Lung (tissue), 12 donors: Measurements from ENCODE around the gene PKMYT1. TPM values are rescaled to one million over a fixed set of nuclear protein-coding genes. Genes with fewer than 3 reads are reported as not detected.
A peak's percentile ranks its signal among the peaks of the same experiment; 100 is the strongest.

ENCODE experiments used
- ATAC-seq: fragments of 200-7000 bp; cut with Tn5 transposase; one replicate; pipeline ENCODE4 v1.9.1; 2020; ENCODE audit warnings: moderate number of reproducible peaks; ENCODE audit not compliant: insufficient read depth, low FRiP score
- DNase-seq, 3 donors: peaks; one replicate each; pipeline ENCODE4 v3.0.0-alpha.2; 2013 to 2017
- H3K27ac ChIP-seq, 2 donors: one replicate each; pipeline ENCODE4 v1.5.1; 2013; ENCODE audit warnings: mild to moderate bottlenecking in 2 of 2, moderate library complexity in 2 of 2, control low read depth in 1 of 2, inconsistent platforms in 1 of 2, low read depth in 1 of 2, low read length in 1 of 2
- H3K27me3 ChIP-seq, 3 donors: one replicate each; pipeline ENCODE4 v1.5.1; 2013; ENCODE audit warnings: low read length in 2 of 3; ENCODE audit not compliant: control insufficient read depth in 3 of 3, insufficient read depth in 3 of 3
- H3K36me3 ChIP-seq, 4 donors: one replicate each; pipeline ENCODE4 v1.5.1; 2013; ENCODE audit warnings: low read length in 4 of 4, mild to moderate bottlenecking in 1 of 4, moderate library complexity in 1 of 4; ENCODE audit not compliant: control insufficient read depth in 4 of 4, insufficient read depth in 4 of 4
- H3K4me1 ChIP-seq, 5 donors: one replicate each; pipeline ENCODE4 v1.5.1; 2013; ENCODE audit warnings: low read length in 5 of 5, mild to moderate bottlenecking in 2 of 5, moderate library complexity in 1 of 5; ENCODE audit not compliant: control insufficient read depth in 5 of 5, insufficient read depth in 5 of 5
- H3K4me3 ChIP-seq: one replicate; pipeline ENCODE4 v1.5.1; 2013; ENCODE audit warnings: mild to moderate bottlenecking, control low read depth, moderate library complexity
- H3K9ac ChIP-seq, 2 donors: one replicate each; pipeline ENCODE4 v1.5.1; 2013; ENCODE audit warnings: low read length in 2 of 2, control low read depth in 1 of 2; ENCODE audit not compliant: insufficient read depth in 1 of 2
- H3K9me3 ChIP-seq, 4 donors: one replicate each; pipeline ENCODE4 v1.5.1; 2013; ENCODE audit warnings: low read length in 3 of 4, mild to moderate bottlenecking in 1 of 4, moderate library complexity in 1 of 4; ENCODE audit not compliant: control insufficient read depth in 4 of 4, insufficient read depth in 3 of 4
- CTCF ChIP-seq: IDR thresholded peaks from 2 replicates; pipeline ENCODE4 v1.5.1; 2012; ENCODE audit warnings: mild to moderate bottlenecking; ENCODE audit errors: control extremely low read depth, extremely low read depth
- WGBS, 2 donors: extraction: QIAGEN DNeasy Blood & Tissue Kit; methylation state at CpG; one replicate each; pipeline ENCODE4 v1.1.7; 2013; 5-methylcytosine and 5-hydroxymethylcytosine counted together
- polyA plus RNA-seq, 2 donors: library from polyadenylated mRNA; stranded (reverse); fragments of 200-250 nt; gene quantifications; one replicate each; pipeline ENCODE4 v1.2.1, GENCODE V29; 2013
- total RNA-seq, 2 donors: library from RNA; depleted of rRNA in 1 of 2; stranded (reverse); fragments of >200 nt in 1 of 2; gene quantifications; one replicate each; pipeline ENCODE4 v1.2.1, GENCODE V29; 2014 to 2021
- donor health status: control.
- donor health status: control.
- donor health status: Bipolar disorder and iron deficiency.
- donor health status: healthy.
- donor health status: DM: yes; HTN: yes; CAD: no.

PKMYT1 gene
- total and polyA plus RNA-seq, 4 donors: 2.9 to 9.4 (median 5.2) TPM

GRCh38 chr16:2981177-2981898, 1.1 kb upstream of the PKMYT1 start:
- no peak overlapping the region for H3K4me3 ChIP-seq
- H3K27ac ChIP-seq: no peak overlapping the region
- DNase-seq (no peak), ATAC-seq (no peak)
- H3K9ac ChIP-seq: no peak overlapping the region
- no peaks in the 10 kb centered on the region for H3K27me3 ChIP-seq
- 63 to 64% methylated on average over 33 of the region's 33 CpGs for WGBS, 2 donors
- no peaks in the 10 kb centered on the region for H3K36me3 ChIP-seq
- peaks cover 0 to 33% (median 10%) of the 10 kb centered on the region in 5 donors for H3K4me1 ChIP-seq
- no peaks in the 10 kb centered on the region for H3K9me3 ChIP-seq
- TF ChIP-seq CTCF: no peak

DNA sequence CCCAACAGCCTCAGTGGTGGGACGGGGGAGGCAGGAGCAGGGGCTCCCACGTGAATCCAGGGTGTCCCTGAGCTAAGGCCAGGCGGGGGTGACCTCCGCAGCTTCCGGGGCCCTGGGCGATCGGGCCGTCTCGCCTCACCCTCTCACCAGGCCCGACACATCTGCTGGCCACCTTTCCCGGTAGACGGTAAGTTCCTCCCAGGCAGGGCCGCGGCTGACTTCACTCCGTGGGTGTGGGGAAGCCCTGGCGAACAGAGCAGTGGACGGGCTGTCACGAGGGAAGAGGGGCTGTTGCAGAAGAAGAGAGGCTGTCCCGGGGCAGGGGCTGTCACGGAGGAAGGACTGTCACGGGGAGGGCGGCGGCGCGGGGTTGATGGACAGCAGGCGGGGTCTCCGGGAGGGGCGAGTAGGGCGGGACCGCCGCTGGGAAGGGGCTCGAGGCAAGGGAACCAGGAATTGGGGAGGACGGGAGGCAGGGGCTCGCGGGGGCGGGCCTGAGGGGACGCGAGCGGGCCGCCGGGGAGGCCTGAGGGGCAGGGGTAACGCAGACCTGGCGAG, 498 bp downstream of the PKMYT1 start:
- no peak for TF ChIP-seq CTCF
- ATAC-seq (no peak), DNase-seq (no peak)
- Histone ChIP-seq H3K9ac (no peak overlapping the region), H3K4me3 (peak overlapping the region; percentile 42), H3K27me3 (no peaks in the 10 kb centered on the region), H3K4me1 (peaks cover 0 to 24% (median 7%) of the 10 kb centered on the region in 5 donors), H3K27ac (no peak overlapping the region), H3K36me3 (no peaks in the 10 kb centered on the region), H3K9me3 (no peaks in the 10 kb centered on the region)
- 6 to 9% methylated on average over 36 to 43 of the region's 43 CpGs for WGBS, 2 donors

DNA sequence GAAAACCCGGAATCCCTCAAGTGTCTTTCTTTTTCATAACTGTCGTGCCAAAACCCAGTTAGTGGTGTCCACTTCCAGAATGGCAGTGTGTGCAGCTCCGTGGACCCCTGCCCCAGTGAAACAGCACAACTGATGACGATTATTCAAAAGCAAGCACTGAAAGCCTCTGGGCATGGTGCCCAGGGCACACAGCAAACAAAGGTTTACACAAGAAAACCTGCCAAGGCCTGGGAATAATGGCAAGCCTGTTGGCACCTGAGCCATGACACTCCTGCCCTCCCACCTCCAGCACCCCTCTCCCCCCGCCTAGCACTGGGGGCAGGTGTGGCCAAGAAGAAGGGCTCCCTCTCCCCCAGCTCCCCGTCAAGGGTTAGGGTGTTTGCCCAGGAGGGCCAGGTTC, 2.8 kb downstream of the PKMYT1 start:
- no peaks in the 10 kb centered on the region for H3K27me3 ChIP-seq
- 70 to 81% methylated on average over 6 of the region's 6 CpGs for WGBS, 2 donors
- no peak for TF ChIP-seq CTCF
- DNase-seq (peak in 2 of 3 donors; percentile 54 to 77), ATAC-seq (no peak)
- H3K4me3 ChIP-seq: no peak overlapping the region
- H3K9me3 ChIP-seq: no peaks in the 10 kb centered on the region
- H3K27ac ChIP-seq: no peak overlapping the region
- peaks cover 0 to 41% (median 5%) of the 10 kb centered on the region in 5 donors for H3K4me1 ChIP-seq
- H3K36me3 ChIP-seq: no peaks in the 10 kb centered on the region
- no peak overlapping the region for H3K9ac ChIP-seq

DNA sequence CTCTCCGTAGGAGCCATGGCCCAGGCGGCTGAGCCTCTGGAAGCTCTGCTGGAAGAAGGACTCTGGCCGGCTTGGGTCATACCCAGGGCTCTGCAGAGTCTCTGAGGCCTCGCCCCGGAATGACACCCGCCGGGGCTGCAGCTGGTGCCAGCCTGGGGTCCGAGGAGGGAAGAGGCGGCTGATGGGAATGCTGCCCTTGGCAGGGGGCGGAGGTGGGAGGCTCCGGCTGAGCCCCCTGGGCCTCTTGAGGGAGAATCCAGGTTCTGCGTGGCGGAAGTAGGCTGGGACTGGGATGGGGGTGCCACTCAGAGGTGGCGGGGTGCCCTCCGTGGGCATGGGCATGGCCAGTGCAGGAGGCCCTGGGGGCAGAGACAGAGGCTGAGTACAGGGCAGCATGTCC, 3.6 kb downstream of the PKMYT1 start:
- ATAC-seq (no peak), DNase-seq (no peak)
- no peak overlapping the region for H3K9ac ChIP-seq
- H3K4me1 ChIP-seq: peaks cover 0 to 45% (median 5%) of the 10 kb centered on the region in 5 donors
- no peaks in the 10 kb centered on the region for H3K9me3 ChIP-seq
- no peaks in the 10 kb centered on the region for H3K36me3 ChIP-seq
- H3K27me3 ChIP-seq: no peaks in the 10 kb centered on the region
- no peak overlapping the region for H3K27ac ChIP-seq
- no peak overlapping the region for H3K4me3 ChIP-seq
- no peak for TF ChIP-seq CTCF
- 95% methylated on average over 15 of the region's 15 CpGs for WGBS, 2 donors
